HG02678 (cell line): ENCODE data around the gene ETV6.

ENCODE experiments used
- ATAC-seq: cut with Tn5 transposase; IDR thresholded peaks from one replicate; pipeline ENCODE4 v1.9.1; 2021; ENCODE audit warnings: mild to moderate bottlenecking, moderate library complexity; ENCODE audit not compliant: unreplicated experiment

The ETV6 gene

GRCh38 chr12:11769723-11770514 lies 120.4 kb downstream of the ETV6 start:
- ATAC-seq: no peak

- no peak for ATAC-seq
Observed at GRCh38 chr12:11771356-11771755, 121.9 kb downstream of the ETV6 start.

GRCh38 chr12:11771895-11772502 lies 122.5 kb downstream of the ETV6 start:
- ATAC-seq: no peak

GRCh38 chr12:11773889-11774677 lies 124.6 kb downstream of the ETV6 start:
- no peak for ATAC-seq

GRCh38 chr12:11774821-11775220 lies 125.3 kb downstream of the ETV6 start:
- no peak for ATAC-seq

GRCh38 chr12:11776316-11776715 lies 126.8 kb downstream of the ETV6 start:
- no peak for ATAC-seq

GRCh38 chr12:11777451-11777850 lies 128.0 kb downstream of the ETV6 start:
- no peak for ATAC-seq

GRCh38 chr12:11777962-11778361 lies 128.5 kb downstream of the ETV6 start:
- no peak for ATAC-seq

- ATAC-seq: no peak
Observed at GRCh38 chr12:11778713-11779685, 129.5 kb downstream of the ETV6 start.

GRCh38 chr12:11780521-11781101 lies 131.1 kb downstream of the ETV6 start:
- peak; percentile 80 for ATAC-seq

GRCh38 chr12:11782914-11783420 lies 133.5 kb downstream of the ETV6 start:
- ATAC-seq: no peak

GRCh38 chr12:11785712-11786111 lies 136.2 kb downstream of the ETV6 start:
- no peak for ATAC-seq

- no peak for ATAC-seq
Observed at GRCh38 chr12:11786638-11787365, 137.3 kb downstream of the ETV6 start.

GRCh38 chr12:11787437-11787836 lies 138.0 kb downstream of the ETV6 start:
- ATAC-seq: no peak

GRCh38 chr12:11787933-11788849 lies 138.7 kb downstream of the ETV6 start:
- ATAC-seq: no peak

- no peak for ATAC-seq
Observed at GRCh38 chr12:11793921-11794710, 144.6 kb downstream of the ETV6 start.

GRCh38 chr12:11794751-11795150 lies 145.3 kb downstream of the ETV6 start:
- no peak for ATAC-seq
